ENCODE data around the gene ZNF362.

ZNF362 gene

GRCh38 chr1:33331444-33332356, 75.4 kb downstream of the ZNF362 start:
- no peak for DNase-seq (ENCODE audit: low read depth, low spot score)
- peaks cover 85% of the 10 kb centered on the region for H3K36me3 ChIP-seq (ENCODE audit: insufficient read depth, insufficient read length, low read length)

GRCh38 chr1:33332357-33332789, 76.1 kb downstream of the ZNF362 start:
- no peak for DNase-seq (ENCODE audit: low read depth, low spot score)
- no peak overlapping the region for H3K9ac ChIP-seq (ENCODE audit: insufficient read length, low read depth)
- H3K9me3 ChIP-seq (ENCODE audit: insufficient read depth, low read length) = no peaks in the 10 kb centered on the region
- peaks cover 78% of the 10 kb centered on the region for H3K36me3 ChIP-seq (ENCODE audit: insufficient read depth, insufficient read length, low read length)
- no peak for TF ChIP-seq YY1 (IDR thresholded peaks at IDR 0.05; ENCODE audit: insufficient read depth, insufficient read length)
- TF ChIP-seq ZNF274 (IDR thresholded peaks at IDR 0.05; ENCODE audit: low read depth, low read length) = no peak
- no peak for TF ChIP-seq SUZ12 (IDR thresholded peaks at IDR 0.05; ENCODE audit: extremely low read depth, insufficient read depth, insufficient read length)
- H3K4me1 ChIP-seq (ENCODE audit: insufficient read depth, insufficient read length) = no peaks in the 10 kb centered on the region
- no peak overlapping the region for H3K4me3 ChIP-seq (ENCODE audit: insufficient read length, low read depth)
- H3K27me3 ChIP-seq (ENCODE audit: insufficient read depth, insufficient read length) = no peaks in the 10 kb centered on the region

More at GRCh38 chr1:33331444-33332356, 75.4 kb downstream of the ZNF362 start:
- Histone ChIP-seq H3K4me1 (ENCODE audit: insufficient read depth, insufficient read length) (no peaks in the 10 kb centered on the region), H3K27me3 (ENCODE audit: insufficient read depth, insufficient read length) (no peaks in the 10 kb centered on the region), H3K9ac (ENCODE audit: insufficient read length, low read depth) (no peak overlapping the region), H3K4me3 (ENCODE audit: insufficient read length, low read depth) (no peak overlapping the region), H3K9me3 (ENCODE audit: insufficient read depth, low read length) (no peaks in the 10 kb centered on the region)
- TF ChIP-seq ZNF274 (IDR thresholded peaks at IDR 0.05; ENCODE audit: low read depth, low read length) (no peak), SUZ12 (IDR thresholded peaks at IDR 0.05; ENCODE audit: extremely low read depth, insufficient read depth, insufficient read length) (no peak), YY1 (IDR thresholded peaks at IDR 0.05; ENCODE audit: insufficient read depth, insufficient read length) (no peak)

GRCh38 chr1:33332881-33333280, 76.6 kb downstream of the ZNF362 start:
- Histone ChIP-seq H3K9me3 (ENCODE audit: insufficient read depth, low read length) (no peaks in the 10 kb centered on the region), H3K4me3 (ENCODE audit: insufficient read length, low read depth) (no peak overlapping the region), H3K27me3 (ENCODE audit: insufficient read depth, insufficient read length) (no peaks in the 10 kb centered on the region), H3K36me3 (ENCODE audit: insufficient read depth, insufficient read length, low read length) (peaks cover 74% of the 10 kb centered on the region), H3K9ac (ENCODE audit: insufficient read length, low read depth) (no peak overlapping the region), H3K4me1 (ENCODE audit: insufficient read depth, insufficient read length) (no peaks in the 10 kb centered on the region)
- no peak for TF ChIP-seq SUZ12 (IDR thresholded peaks at IDR 0.05; ENCODE audit: extremely low read depth, insufficient read depth, insufficient read length)
- TF ChIP-seq ZNF274 (IDR thresholded peaks at IDR 0.05; ENCODE audit: low read depth, low read length) = no peak
- no peak for TF ChIP-seq YY1 (IDR thresholded peaks at IDR 0.05; ENCODE audit: insufficient read depth, insufficient read length)
- no peak for DNase-seq (ENCODE audit: low read depth, low spot score)

- Histone ChIP-seq H3K9ac (ENCODE audit: insufficient read length, low read depth) (no peak overlapping the region), H3K27me3 (ENCODE audit: insufficient read depth, insufficient read length) (no peaks in the 10 kb centered on the region), H3K36me3 (ENCODE audit: insufficient read depth, insufficient read length, low read length) (peaks cover 65% of the 10 kb centered on the region), H3K9me3 (ENCODE audit: insufficient read depth, low read length) (no peaks in the 10 kb centered on the region), H3K4me3 (ENCODE audit: insufficient read length, low read depth) (no peak overlapping the region), H3K4me1 (ENCODE audit: insufficient read depth, insufficient read length) (peaks cover 5% of the 10 kb centered on the region)
- TF ChIP-seq SUZ12 (IDR thresholded peaks at IDR 0.05; ENCODE audit: extremely low read depth, insufficient read depth, insufficient read length) (no peak), ZNF274 (IDR thresholded peaks at IDR 0.05; ENCODE audit: low read depth, low read length) (no peak), YY1 (IDR thresholded peaks at IDR 0.05; ENCODE audit: insufficient read depth, insufficient read length) (no peak)
- DNase-seq (ENCODE audit: low read depth, low spot score) = no peak
These were observed 77.8 kb downstream of the ZNF362 start for GRCh38 chr1:33334081-33334552.

- peaks cover 60% of the 10 kb centered on the region for H3K36me3 ChIP-seq (ENCODE audit: insufficient read depth, insufficient read length, low read length)
- no peak overlapping the region for H3K9ac ChIP-seq (ENCODE audit: insufficient read length, low read depth)
- peaks cover 11% of the 10 kb centered on the region for H3K4me1 ChIP-seq (ENCODE audit: insufficient read depth, insufficient read length)
- TF ChIP-seq YY1 (IDR thresholded peaks at IDR 0.05; ENCODE audit: insufficient read depth, insufficient read length) (no peak), ZNF274 (IDR thresholded peaks at IDR 0.05; ENCODE audit: low read depth, low read length) (no peak), SUZ12 (IDR thresholded peaks at IDR 0.05; ENCODE audit: extremely low read depth, insufficient read depth, insufficient read length) (no peak)
- no peaks in the 10 kb centered on the region for H3K9me3 ChIP-seq (ENCODE audit: insufficient read depth, low read length)
- H3K27me3 ChIP-seq (ENCODE audit: insufficient read depth, insufficient read length) = no peaks in the 10 kb centered on the region
- no peak overlapping the region for H3K4me3 ChIP-seq (ENCODE audit: insufficient read length, low read depth)
- no peak for DNase-seq (ENCODE audit: low read depth, low spot score)
These were observed 78.7 kb downstream of the ZNF362 start for GRCh38 chr1:33335020-33335419.

GRCh38 chr1:33336580-33336979, 80.3 kb downstream of the ZNF362 start:
- DNase-seq (ENCODE audit: low read depth, low spot score) = no peak
- TF ChIP-seq ZNF274 (IDR thresholded peaks at IDR 0.05; ENCODE audit: low read depth, low read length) = no peak
- TF ChIP-seq SUZ12 (IDR thresholded peaks at IDR 0.05; ENCODE audit: extremely low read depth, insufficient read depth, insufficient read length) = no peak
- no peak for TF ChIP-seq YY1 (IDR thresholded peaks at IDR 0.05; ENCODE audit: insufficient read depth, insufficient read length)
- Histone ChIP-seq H3K4me1 (ENCODE audit: insufficient read depth, insufficient read length) (peaks cover 21% of the 10 kb centered on the region), H3K9ac (ENCODE audit: insufficient read length, low read depth) (no peak overlapping the region), H3K4me3 (ENCODE audit: insufficient read length, low read depth) (no peak overlapping the region), H3K9me3 (ENCODE audit: insufficient read depth, low read length) (no peaks in the 10 kb centered on the region), H3K36me3 (ENCODE audit: insufficient read depth, insufficient read length, low read length) (peaks cover 55% of the 10 kb centered on the region), H3K27me3 (ENCODE audit: insufficient read depth, insufficient read length) (no peaks in the 10 kb centered on the region)

- Histone ChIP-seq H3K36me3 (ENCODE audit: insufficient read depth, insufficient read length, low read length) (peaks cover 51% of the 10 kb centered on the region), H3K9ac (ENCODE audit: insufficient read length, low read depth) (no peak overlapping the region), H3K4me3 (ENCODE audit: insufficient read length, low read depth) (no peak overlapping the region), H3K27me3 (ENCODE audit: insufficient read depth, insufficient read length) (no peaks in the 10 kb centered on the region), H3K9me3 (ENCODE audit: insufficient read depth, low read length) (no peaks in the 10 kb centered on the region), H3K4me1 (ENCODE audit: insufficient read depth, insufficient read length) (peaks cover 25% of the 10 kb centered on the region)
- DNase-seq (ENCODE audit: low read depth, low spot score) = no peak
- TF ChIP-seq SUZ12 (IDR thresholded peaks at IDR 0.05; ENCODE audit: extremely low read depth, insufficient read depth, insufficient read length) = no peak
- TF ChIP-seq ZNF274 (IDR thresholded peaks at IDR 0.05; ENCODE audit: low read depth, low read length) = no peak
- TF ChIP-seq YY1 (IDR thresholded peaks at IDR 0.05; ENCODE audit: insufficient read depth, insufficient read length) = no peak
These were observed 81.1 kb downstream of the ZNF362 start for GRCh38 chr1:33337441-33337840.

All from NT2/D1 (cell line).